Measurements from ENCODE around the gene DSCAML1.

The DSCAML1 gene

GRCh38 chr11:117593065-117593464 lies 204.0 kb downstream of the DSCAML1 start (continued):
- TF ChIP-seq ZNF8 (CRISPR knock-in tag; IDR thresholded peaks at IDR 0.05) (no peak), ZC3H10 (CRISPR knock-in tag; IDR thresholded peaks at IDR 0.05) (no peak), TCF4 (CRISPR knock-in tag; IDR thresholded peaks at IDR 0.05; ENCODE audit: borderline replicate concordance) (no peak)

GRCh38 chr11:117591316-117592039 lies 205.5 kb downstream of the DSCAML1 start:
- ATAC-seq = no peak; the same call in 2 of the 3 replicates
- TF ChIP-seq ZC3H10 (CRISPR knock-in tag; IDR thresholded peaks at IDR 0.05) = no peak
- TF ChIP-seq, protein P1, sequence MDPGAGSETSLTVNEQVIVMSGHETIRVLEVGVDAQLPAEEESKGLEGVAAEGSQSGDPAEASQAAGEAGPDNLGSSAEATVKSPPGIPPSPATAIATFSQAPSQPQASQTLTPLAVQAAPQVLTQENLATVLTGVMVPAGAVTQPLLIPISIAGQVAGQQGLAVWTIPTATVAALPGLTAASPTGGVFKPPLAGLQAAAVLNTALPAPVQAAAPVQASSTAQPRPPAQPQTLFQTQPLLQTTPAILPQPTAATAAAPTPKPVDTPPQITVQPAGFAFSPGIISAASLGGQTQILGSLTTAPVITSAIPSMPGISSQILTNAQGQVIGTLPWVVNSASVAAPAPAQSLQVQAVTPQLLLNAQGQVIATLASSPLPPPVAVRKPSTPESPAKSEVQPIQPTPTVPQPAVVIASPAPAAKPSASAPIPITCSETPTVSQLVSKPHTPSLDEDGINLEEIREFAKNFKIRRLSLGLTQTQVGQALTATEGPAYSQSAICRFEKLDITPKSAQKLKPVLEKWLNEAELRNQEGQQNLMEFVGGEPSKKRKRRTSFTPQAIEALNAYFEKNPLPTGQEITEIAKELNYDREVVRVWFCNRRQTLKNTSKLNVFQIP (CRISPR knock-in tag; IDR thresholded peaks at IDR 0.05; ENCODE audit: borderline replicate concordance, low read depth) = no peak
- TF ChIP-seq CSDC2 (CRISPR knock-in tag; IDR thresholded peaks at IDR 0.05) = no peak
- TF ChIP-seq GLIS3 (CRISPR knock-in tag; IDR thresholded peaks at IDR 0.05) = no peak
- TF ChIP-seq CREB5 (CRISPR knock-in tag; IDR thresholded peaks at IDR 0.05; ENCODE audit: low read depth) = no peak
- TF ChIP-seq, protein P2, sequence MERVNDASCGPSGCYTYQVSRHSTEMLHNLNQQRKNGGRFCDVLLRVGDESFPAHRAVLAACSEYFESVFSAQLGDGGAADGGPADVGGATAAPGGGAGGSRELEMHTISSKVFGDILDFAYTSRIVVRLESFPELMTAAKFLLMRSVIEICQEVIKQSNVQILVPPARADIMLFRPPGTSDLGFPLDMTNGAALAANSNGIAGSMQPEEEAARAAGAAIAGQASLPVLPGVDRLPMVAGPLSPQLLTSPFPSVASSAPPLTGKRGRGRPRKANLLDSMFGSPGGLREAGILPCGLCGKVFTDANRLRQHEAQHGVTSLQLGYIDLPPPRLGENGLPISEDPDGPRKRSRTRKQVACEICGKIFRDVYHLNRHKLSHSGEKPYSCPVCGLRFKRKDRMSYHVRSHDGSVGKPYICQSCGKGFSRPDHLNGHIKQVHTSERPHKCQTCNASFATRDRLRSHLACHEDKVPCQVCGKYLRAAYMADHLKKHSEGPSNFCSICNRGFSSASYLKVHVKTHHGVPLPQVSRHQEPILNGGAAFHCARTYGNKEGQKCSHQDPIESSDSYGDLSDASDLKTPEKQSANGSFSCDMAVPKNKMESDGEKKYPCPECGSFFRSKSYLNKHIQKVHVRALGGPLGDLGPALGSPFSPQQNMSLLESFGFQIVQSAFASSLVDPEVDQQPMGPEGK (CRISPR knock-in tag; IDR thresholded peaks at IDR 0.05; ENCODE audit: borderline replicate concordance) = no peak
- no peak for TF ChIP-seq ZNF565 (CRISPR knock-in tag; conservative IDR thresholded peaks at IDR 0.05; ENCODE audit: low read depth)
- TF ChIP-seq, protein P3, sequence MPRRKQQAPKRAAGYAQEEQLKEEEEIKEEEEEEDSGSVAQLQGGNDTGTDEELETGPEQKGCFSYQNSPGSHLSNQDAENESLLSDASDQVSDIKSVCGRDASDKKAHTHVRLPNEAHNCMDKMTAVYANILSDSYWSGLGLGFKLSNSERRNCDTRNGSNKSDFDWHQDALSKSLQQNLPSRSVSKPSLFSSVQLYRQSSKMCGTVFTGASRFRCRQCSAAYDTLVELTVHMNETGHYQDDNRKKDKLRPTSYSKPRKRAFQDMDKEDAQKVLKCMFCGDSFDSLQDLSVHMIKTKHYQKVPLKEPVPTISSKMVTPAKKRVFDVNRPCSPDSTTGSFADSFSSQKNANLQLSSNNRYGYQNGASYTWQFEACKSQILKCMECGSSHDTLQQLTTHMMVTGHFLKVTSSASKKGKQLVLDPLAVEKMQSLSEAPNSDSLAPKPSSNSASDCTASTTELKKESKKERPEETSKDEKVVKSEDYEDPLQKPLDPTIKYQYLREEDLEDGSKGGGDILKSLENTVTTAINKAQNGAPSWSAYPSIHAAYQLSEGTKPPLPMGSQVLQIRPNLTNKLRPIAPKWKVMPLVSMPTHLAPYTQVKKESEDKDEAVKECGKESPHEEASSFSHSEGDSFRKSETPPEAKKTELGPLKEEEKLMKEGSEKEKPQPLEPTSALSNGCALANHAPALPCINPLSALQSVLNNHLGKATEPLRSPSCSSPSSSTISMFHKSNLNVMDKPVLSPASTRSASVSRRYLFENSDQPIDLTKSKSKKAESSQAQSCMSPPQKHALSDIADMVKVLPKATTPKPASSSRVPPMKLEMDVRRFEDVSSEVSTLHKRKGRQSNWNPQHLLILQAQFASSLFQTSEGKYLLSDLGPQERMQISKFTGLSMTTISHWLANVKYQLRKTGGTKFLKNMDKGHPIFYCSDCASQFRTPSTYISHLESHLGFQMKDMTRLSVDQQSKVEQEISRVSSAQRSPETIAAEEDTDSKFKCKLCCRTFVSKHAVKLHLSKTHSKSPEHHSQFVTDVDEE (CRISPR knock-in tag; IDR thresholded peaks at IDR 0.05) = no peak
- no peak; the same call in 1 of the 2 replicates for TF ChIP-seq TCF4 (CRISPR knock-in tag; IDR thresholded peaks at IDR 0.05; ENCODE audit: borderline replicate concordance)
- TF ChIP-seq OSR1 (CRISPR knock-in tag; IDR thresholded peaks at IDR 0.05) = no peak
- no peak for TF ChIP-seq ZFP30 (CRISPR knock-in tag; IDR thresholded peaks at IDR 0.05)
- no peak for TF ChIP-seq ZNF70 (CRISPR knock-in tag; IDR thresholded peaks at IDR 0.05)
- TF ChIP-seq ARNTL (CRISPR knock-in tag; IDR thresholded peaks at IDR 0.05; ENCODE audit: borderline replicate concordance, low read depth) = no peak
- no peak for TF ChIP-seq CSRNP3 (CRISPR knock-in tag; IDR thresholded peaks at IDR 0.05)
- TF ChIP-seq ISL1 (CRISPR knock-in tag; IDR thresholded peaks at IDR 0.05) = no peak

DNA sequence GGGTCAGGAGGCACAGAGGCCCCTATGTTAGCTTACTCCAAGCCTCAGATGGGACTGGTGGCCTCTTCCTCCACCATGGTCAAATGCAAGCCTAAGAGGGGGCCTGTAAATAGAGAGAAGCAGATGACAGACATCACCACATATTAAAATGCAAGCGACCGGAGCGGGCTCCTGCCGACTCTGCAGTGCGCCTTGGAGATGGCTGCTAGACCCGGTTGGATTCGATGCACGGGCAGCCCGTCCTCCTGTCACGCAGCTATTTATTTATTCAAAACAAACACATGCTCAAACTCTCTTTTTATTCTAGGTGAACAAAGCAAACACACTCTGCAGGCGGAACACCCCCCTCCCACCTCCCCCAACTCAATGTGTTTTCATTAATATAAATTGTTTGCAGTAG lies 208.0 kb downstream of the DSCAML1 start:
- ATAC-seq = no peak
- TF ChIP-seq BACH2 (CRISPR knock-in tag; IDR thresholded peaks at IDR 0.05; ENCODE audit: borderline replicate concordance) (no peak), ISL1 (CRISPR knock-in tag; IDR thresholded peaks at IDR 0.05) (no peak), ESRRG (CRISPR knock-in tag; IDR thresholded peaks at IDR 0.05) (no peak), GLIS3 (CRISPR knock-in tag; IDR thresholded peaks at IDR 0.05) (no peak), CSRNP3 (CRISPR knock-in tag; IDR thresholded peaks at IDR 0.05) (no peak)
- TF ChIP-seq, protein P1 (CRISPR knock-in tag; IDR thresholded peaks at IDR 0.05; ENCODE audit: borderline replicate concordance, low read depth) = no peak
- TF ChIP-seq, protein P2 (CRISPR knock-in tag; IDR thresholded peaks at IDR 0.05; ENCODE audit: borderline replicate concordance) = no peak
- TF ChIP-seq, protein P3 (CRISPR knock-in tag; IDR thresholded peaks at IDR 0.05) = no peak

Measured in SK-N-SH treated with all-trans-retinoic acid at 6 μM for 48 hours (cell line).